ENCODE measurements around the gene APOD. TPM values are rescaled to one million over a fixed set of nuclear protein-coding genes. Genes with fewer than 3 reads are reported as not detected.

APOD gene
- total RNA-seq, 1 donor from 2014 or later = not detected

- Mint-ChIP-seq H3K36me3 (ENCODE audit: unreplicated experiment) (no peaks in the 10 kb centered on the region), H3K9me3 (ENCODE audit: unreplicated experiment) (no peaks in the 10 kb centered on the region)
- DNase-seq = no peak
Measured at GRCh38 chr3:195537995-195538394, 45.7 kb downstream of the APOD start.

GRCh38 chr3:195535293-195535692 is 48.4 kb downstream of the APOD start:
- no peak for TF ChIP-seq CTCF (IDR thresholded peaks at IDR 0.05; ENCODE audit: partially characterized antibody, unreplicated experiment)
- Mint-ChIP-seq H3K36me3 (ENCODE audit: unreplicated experiment) (no peaks in the 10 kb centered on the region), H3K27me3 (ENCODE audit: unreplicated experiment) (no peaks in the 10 kb centered on the region), H3K4me3 (ENCODE audit: unreplicated experiment) (no peak overlapping the region), H3K9me3 (ENCODE audit: unreplicated experiment) (peaks cover 2% of the 10 kb centered on the region), H3K27ac (ENCODE audit: unreplicated experiment) (no peak overlapping the region), H3K4me1 (ENCODE audit: low read depth, unreplicated experiment) (peaks cover 2% of the 10 kb centered on the region)
- no peak for DNase-seq

More at GRCh38 chr3:195537995-195538394, 45.7 kb downstream of the APOD start:
- peaks cover 12% of the 10 kb centered on the region for H3K4me1 Mint-ChIP-seq (ENCODE audit: low read depth, unreplicated experiment)
- H3K27ac Mint-ChIP-seq (ENCODE audit: unreplicated experiment) = no peak overlapping the region
- no peaks in the 10 kb centered on the region for H3K27me3 Mint-ChIP-seq (ENCODE audit: unreplicated experiment)
- H3K4me3 Mint-ChIP-seq (ENCODE audit: unreplicated experiment) = no peak overlapping the region
- TF ChIP-seq CTCF (IDR thresholded peaks at IDR 0.05; ENCODE audit: partially characterized antibody, unreplicated experiment) = no peak

- DNase-seq = no peak
- Mint-ChIP-seq H3K9me3 (ENCODE audit: unreplicated experiment) (peaks cover 2% of the 10 kb centered on the region), H3K4me3 (ENCODE audit: unreplicated experiment) (no peak overlapping the region), H3K4me1 (ENCODE audit: low read depth, unreplicated experiment) (no peaks in the 10 kb centered on the region), H3K27me3 (ENCODE audit: unreplicated experiment) (no peaks in the 10 kb centered on the region), H3K36me3 (ENCODE audit: unreplicated experiment) (no peaks in the 10 kb centered on the region), H3K27ac (ENCODE audit: unreplicated experiment) (no peak overlapping the region)
- TF ChIP-seq CTCF (IDR thresholded peaks at IDR 0.05; ENCODE audit: partially characterized antibody, unreplicated experiment) = no peak
Measured at GRCh38 chr3:195532834-195533233, 50.9 kb downstream of the APOD start.

GRCh38 chr3:195532345-195532744 is 51.4 kb downstream of the APOD start:
- H3K27ac Mint-ChIP-seq (ENCODE audit: unreplicated experiment) = no peak overlapping the region
- no peaks in the 10 kb centered on the region for H3K4me1 Mint-ChIP-seq (ENCODE audit: low read depth, unreplicated experiment)
- H3K36me3 Mint-ChIP-seq (ENCODE audit: unreplicated experiment) = no peaks in the 10 kb centered on the region
- TF ChIP-seq CTCF (IDR thresholded peaks at IDR 0.05; ENCODE audit: partially characterized antibody, unreplicated experiment) = no peak
- DNase-seq = no peak
- H3K9me3 Mint-ChIP-seq (ENCODE audit: unreplicated experiment) = peaks cover 2% of the 10 kb centered on the region
- no peak overlapping the region for H3K4me3 Mint-ChIP-seq (ENCODE audit: unreplicated experiment)
- no peaks in the 10 kb centered on the region for H3K27me3 Mint-ChIP-seq (ENCODE audit: unreplicated experiment)

GRCh38 chr3:195531683-195532082 is 52.1 kb downstream of the APOD start:
- Mint-ChIP-seq H3K36me3 (ENCODE audit: unreplicated experiment) (no peaks in the 10 kb centered on the region), H3K4me1 (ENCODE audit: low read depth, unreplicated experiment) (no peaks in the 10 kb centered on the region), H3K27me3 (ENCODE audit: unreplicated experiment) (no peaks in the 10 kb centered on the region), H3K9me3 (ENCODE audit: unreplicated experiment) (peaks cover 2% of the 10 kb centered on the region), H3K27ac (ENCODE audit: unreplicated experiment) (no peak overlapping the region), H3K4me3 (ENCODE audit: unreplicated experiment) (no peak overlapping the region)
- no peak for TF ChIP-seq CTCF (IDR thresholded peaks at IDR 0.05; ENCODE audit: partially characterized antibody, unreplicated experiment)
- no peak for DNase-seq
